Limb (tissue), 2 donors: ENCODE results near the gene ODC1.

Experiments used
- DNase-seq, 2 donors: peaks; one replicate each; pipeline ENCODE4 v3.0.0-alpha.2; 2016; ENCODE audit errors: extremely low spot score in 2 of 2

Gene ODC1

DNA sequence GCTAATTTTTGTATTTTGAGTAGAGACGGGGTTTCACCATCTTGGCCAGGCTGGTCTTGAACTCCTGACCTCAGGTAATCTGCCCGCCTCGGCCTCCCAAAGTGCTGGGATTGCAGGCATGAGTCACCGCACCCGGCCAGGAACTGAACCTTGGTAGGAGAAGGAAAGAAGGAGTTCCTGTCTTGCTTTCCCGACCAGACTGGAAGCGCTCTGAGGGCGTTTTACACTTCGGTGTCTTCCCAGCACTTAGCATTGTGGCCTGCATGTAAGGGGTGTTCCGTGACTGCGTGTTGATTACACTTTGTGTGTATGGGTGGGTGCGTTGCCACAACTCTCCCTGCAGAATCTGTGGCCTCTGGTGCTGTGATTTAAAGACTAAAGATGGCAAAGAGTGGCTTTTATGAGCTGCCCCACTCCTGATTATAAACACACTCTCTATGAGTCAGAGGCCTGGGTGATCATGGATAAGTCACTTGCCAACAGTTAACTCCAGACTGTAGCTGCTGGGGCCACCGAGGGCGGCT is 46.0 kb downstream of the ODC1 start:
- no peak for DNase-seq

DNA sequence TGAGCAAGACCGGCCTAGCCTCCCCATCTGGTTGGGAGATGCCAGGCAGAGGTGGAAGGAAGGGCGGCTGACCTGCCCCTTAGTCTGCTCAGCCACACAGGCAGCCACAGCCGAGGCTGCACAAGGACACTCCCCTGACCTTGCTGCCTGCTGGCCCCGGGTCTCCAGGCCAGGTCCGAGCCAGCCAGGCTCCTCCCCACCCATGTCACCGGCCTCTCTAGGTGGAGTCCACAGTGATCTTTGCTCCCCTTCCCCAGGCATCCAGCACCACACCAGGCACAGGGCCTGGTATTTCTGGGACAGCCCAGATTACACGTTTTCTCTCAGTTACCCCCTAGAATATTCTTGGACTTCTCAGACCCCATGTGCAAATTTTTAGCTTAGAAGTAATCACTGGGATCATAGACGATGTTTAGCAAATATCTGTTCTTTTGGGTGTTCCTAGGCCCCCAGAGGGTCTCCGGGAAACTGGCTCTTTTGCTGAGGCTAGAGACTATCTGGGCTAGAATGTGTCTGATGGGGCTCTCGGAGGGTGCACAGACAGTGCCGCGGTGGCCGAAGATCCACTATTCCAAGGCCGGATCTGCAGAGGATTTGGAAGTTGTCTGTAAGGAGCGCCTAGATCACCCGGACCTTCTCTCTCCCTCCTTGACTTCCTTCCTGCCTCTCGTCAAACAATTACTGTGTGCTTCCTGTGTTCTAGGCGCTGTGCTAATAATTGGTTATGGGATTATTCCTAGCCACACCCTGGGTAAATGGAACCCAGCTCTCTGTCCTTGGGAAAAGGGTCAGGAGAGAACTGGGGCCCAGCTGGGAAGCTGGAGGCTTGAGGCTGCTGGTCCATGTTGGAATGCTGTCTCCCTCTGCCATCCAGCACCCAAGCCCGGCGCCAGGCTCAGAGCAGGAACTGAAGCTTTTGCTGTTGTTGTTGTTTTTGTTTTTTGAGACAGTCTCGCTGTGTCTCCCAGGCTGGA is 46.9 kb downstream of the ODC1 start:
- DNase-seq, result no peak

DNA sequence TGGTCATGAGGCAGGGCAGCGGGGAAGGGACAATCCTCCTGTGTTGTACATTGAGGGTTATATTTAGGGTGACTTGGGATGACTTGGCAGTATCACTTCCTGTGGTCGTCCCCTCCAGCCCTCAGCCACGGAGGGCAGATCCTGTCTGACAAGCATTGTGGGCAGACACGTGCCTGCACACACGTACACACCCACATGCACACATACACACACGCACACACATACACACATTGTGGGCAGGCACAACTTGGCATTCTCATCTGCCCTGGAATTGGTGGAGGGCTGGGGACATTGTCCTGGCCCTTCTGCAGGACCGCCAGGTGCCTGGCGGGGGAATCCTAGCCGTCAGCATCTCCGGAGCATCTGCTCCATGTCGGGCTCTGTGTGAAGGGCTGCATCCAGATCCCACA is 47.6 kb downstream of the ODC1 start:
- DNase-seq, result no peak

DNA sequence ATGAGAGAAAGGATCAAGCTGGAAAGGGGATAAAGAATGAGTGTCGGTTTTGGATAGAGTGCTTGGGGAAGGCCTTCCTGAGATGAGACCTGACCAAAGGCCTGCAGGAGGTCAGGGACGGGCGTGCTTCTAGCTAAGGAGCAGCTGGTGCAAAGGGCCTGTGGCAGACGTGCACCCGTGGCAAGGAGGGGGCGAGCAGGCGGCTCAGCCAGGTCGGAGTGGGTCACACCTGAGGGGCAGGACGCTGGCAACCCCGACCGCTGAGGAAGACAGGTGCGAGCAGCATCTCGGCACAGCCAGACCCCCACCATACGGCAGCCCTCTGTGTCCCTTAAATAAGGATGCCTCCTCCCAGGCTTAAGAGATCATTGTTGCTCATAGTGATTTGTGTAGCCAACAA is 48.1 kb downstream of the ODC1 start:
- DNase-seq, result no peak

DNA sequence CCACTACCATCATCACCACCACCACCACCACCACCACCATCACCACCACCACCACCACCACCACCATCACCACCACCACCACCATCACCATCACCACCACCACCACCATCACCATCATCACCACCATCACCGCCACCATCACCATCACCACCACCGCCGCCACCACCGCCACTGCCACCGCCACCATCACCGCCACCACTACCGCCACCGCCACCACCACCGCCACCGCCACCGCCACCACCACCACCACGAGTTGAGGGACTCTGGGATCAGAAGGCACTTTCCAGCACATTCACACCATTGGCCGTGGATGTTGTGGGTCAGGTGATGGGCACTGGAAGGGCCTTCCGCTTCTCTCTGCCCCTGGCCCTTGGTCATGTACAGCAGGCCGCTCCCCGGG is 48.8 kb downstream of the ODC1 start:
- DNase-seq, result no peak

DNA sequence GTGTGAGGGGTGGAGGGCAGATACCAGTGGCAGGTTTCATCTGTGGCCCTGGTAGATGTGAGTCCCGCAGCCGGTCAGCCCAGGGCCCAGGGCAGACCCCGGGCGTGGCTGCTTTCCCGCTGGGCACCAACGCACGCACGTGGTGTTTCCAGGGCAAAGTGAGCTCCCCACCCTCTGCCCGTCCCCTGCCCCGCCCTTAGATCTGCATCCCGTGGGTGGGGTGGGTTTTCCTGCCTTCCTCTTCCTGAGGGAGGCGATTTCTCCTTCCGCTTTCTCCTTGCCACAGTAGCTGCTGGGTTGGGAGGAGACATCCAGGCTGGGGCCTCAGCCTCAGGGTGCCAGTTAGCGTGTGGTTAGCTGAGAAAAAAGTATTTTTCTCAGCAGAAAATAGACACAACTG is 49.6 kb downstream of the ODC1 start:
- DNase-seq, result no peak

DNA sequence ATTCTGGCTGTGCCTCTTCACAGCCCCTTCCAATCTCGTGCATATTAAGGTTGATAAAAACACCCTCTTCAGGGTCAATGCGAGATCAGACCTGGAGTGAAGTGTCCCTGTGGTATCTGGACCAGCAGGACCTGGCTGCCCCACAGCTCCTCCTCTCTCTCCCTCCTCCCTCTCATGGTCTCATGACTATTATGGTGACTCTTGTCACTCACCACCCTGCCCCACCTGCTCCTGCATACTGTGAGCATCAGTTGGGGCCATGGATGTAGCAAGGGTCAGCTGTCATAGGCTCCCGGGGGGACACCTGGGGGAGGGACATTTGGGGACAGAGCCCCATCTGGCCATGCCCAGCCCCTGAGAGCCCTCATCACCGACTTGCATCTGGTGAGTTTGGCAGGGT is 50.2 kb downstream of the ODC1 start:
- no peak for DNase-seq

DNA sequence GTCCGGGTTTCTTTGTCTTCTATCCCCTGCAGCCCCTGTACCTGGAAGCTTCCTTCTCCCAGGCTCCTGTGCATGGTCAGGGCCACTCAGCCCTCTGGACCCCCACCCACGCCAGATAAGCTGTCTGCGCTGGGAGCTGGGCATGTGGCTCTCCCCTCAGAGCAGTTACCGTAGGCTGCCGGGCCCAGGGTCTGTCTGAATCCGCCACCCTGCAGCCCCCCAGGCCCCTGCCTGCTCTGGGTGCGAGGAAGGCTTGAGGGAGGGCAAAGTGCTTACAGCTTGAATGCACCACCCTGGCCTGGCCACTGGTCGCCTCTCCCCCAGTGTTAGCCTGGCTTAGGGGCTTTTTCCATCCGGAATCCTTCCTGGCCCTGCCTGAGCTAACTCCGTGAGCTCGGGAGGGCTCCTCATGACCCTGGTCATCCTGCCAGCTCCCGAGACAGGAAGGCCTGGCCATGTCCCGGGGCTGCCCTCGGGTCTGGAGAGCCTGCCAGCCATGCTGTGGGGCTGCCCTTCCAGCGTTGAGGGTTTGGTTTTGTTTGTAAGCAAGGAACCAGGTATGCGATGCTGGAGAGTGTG is 50.7 kb downstream of the ODC1 start:
- DNase-seq, result no peak

DNA sequence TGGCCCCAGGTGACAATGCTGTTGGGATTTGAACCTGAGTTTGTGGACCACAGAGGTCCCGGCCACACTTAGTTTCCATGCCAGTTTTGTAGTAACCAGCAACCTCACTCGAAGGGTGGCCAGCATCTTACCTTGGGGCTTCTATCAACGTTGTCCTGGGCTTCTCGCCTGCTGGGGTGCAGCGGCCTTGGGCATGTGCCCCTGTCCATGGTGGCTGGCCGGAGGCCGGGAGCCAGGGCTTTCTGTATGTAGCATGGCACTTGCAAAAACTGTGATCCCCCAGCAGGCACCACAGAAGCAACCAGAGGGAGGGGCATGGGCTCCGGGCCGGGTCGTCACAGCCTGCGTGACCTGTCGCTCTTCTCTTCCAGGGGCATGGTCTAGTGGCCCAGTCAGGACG is 51.7 kb downstream of the ODC1 start:
- no peak for DNase-seq

DNA sequence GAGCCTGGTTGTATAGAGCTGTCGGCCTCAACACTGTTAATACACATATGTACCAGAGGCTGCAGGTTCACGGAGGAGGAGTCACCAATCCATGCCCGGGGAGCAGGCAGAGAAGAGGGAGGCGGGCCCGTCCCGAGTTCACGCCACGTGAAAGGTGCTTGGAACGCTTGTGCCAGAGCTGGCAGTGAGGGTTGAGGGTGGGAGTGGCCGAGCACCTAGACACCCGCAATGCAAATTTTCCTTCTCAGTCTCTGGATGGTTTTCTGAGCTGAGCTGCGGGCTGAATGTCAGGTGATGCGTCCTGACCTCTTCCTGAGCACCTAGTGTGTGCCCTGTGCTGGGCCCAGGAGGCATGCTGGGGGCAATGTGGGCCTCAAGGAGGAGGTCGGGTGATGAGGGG is 52.2 kb downstream of the ODC1 start:
- no peak for DNase-seq

DNA sequence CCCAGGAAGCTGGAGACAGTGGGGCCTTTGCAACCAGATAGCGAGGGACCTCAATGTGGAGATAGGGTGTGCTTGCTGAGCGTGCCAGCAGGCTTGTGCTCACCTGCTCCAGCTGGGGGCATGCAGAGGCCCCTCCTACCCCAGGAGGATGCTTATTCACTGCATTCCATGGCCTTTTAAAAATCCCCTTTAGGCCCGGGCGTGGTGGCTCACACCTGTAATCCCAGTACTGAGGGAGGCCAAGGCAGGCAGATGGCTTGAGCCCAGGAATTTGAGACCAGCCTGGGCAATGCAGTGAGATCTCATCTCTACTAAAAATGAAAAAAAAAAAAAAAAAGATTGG is 54.5 kb downstream of the ODC1 start:
- no peak for DNase-seq

DNA sequence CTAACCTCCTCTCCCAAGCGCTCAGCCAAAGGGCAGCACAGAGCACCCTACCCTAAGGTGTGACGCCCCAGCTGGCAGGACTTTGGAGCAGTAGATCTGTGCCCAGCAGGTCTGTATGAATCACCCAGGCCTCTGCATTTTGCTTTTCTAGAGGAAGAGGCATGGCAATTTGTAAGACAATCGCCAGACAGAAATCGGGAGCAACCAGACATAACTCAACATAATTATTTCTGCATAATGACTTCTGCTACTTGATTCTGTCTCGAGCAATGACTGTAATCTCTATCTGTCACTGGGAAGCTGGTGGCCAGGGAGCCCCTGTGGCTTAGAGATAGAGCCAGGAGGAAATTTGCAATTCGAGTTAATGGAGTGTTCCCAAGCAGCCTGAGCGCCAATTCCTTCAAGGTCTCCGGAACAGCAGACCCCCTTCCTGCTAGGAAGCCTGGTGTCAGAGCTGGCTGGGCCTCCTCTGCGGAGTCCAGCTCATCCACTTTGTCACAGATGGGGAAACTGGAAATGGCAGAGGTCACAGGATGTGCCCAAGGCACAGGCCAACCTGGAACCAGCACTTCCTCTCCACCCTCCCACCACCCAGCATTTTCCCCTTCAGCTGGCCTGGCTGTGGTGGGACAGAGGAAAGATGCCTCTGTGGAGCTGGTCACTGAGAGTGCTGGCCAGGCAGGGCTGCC is 55.0 kb downstream of the ODC1 start:
- no peak for DNase-seq

DNA sequence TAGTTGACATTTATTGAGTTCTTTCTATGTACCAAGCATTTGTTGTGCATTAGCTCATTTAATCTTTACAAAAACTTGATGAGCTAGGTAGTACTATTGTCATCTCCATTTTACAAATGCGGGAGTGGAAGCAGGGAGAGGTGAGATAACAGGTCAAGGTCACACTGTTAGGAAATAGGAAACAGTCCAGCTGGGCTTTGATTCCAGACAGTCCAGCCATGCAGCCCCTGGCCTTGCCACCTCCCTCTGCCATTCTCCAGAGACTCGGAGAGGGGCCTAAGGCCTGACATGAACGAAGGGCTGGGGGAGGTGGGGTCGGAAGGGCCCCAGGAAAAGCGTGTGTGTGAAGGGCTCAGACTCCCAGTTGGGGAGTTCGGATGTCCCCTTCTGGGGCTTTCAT is 55.6 kb downstream of the ODC1 start:
- DNase-seq, result no peak

DNA sequence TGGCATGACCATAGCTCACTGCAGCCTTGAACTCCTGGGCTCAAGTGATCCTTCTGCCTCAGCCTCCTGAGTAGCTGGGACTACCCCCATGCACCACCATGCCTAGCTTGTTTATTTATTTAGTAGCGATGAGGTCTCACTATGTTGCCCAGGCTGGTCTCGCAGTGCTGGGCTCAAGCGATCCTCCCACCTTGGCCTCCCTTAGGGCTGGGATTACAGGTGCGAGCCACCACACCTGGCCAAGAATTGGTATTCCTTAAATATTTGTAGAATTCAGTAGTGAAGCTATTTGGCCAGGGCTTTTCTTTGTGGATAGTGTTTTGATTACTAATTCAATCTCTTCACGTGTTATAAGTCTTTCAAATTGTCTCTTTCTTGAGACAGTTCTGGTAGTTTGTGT is 56.0 kb downstream of the ODC1 start:
- DNase-seq, result no peak

DNA sequence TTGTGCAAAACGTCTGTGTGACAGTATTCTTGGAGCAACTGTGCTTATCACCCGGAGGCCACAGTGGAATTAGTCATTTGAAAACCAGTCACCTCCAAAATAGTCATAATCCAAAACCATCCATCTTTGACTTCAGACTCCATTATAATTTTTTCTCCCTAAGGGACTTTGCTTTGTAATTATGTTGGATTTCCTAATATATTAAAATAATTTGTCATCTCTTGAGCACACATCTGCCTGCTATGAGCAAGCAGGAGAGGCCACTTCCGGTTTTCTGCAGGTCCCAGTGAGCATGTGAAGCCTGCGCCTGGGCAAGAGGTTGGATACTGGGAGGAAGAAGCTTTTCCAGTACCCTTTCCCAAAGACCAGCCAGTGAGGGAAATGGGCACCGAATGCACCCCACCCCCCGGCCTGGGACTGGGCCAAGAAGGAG is 57.7 kb downstream of the ODC1 start:
- no peak for DNase-seq
